OCI-LY1 (cell line): Measurements from ENCODE around the gene P2RX4.
"Not testable (repeated sequence)": the region's sequence is repeated elsewhere in the genome, so short reads cannot be mapped to it uniquely, and the experiment has no call there.

ENCODE experiments used
- H2AFZ ChIP-seq: fragments of 200-600 bp; sonication (generic), shearing (Covaris generic); 2 replicates; pipeline ENCODE4 v1.6.0; 2014; ENCODE audit warnings: antibody characterized with exemption, mild to moderate bottlenecking, low read length
- H3F3A ChIP-seq: fragments of 200-600 bp; sonication (generic), shearing (Covaris generic); 2 replicates; pipeline ENCODE4 v1.6.0; 2014; ENCODE audit warnings: mild to moderate bottlenecking, antibody characterized with exemption, low read length, moderate library complexity; ENCODE audit not compliant: insufficient read depth
- H3K27ac ChIP-seq: fragments of 200-600 bp; sonication (generic); 2 replicates; pipeline ENCODE4 v1.5.1; 2014; ENCODE audit warnings: low read length, mixed run types, mild to moderate bottlenecking, low read depth; ENCODE audit not compliant: poor library complexity, severe bottlenecking
- H3K27me3 ChIP-seq: fragments of 200-600 bp; sonication (generic); 2 replicates; pipeline ENCODE4 v1.6.0; 2014; ENCODE audit warnings: antibody characterized with exemption, mild to moderate bottlenecking, low read length, moderate library complexity; ENCODE audit not compliant: insufficient read depth
- H3K36me3 ChIP-seq: fragments of 200-600 bp; sonication (generic); 2 replicates; pipeline ENCODE4 v1.6.1; 2014; ENCODE audit warnings: mild to moderate bottlenecking, antibody characterized with exemption, low read length, moderate library complexity, mixed read lengths; ENCODE audit not compliant: insufficient read depth
- H3K4me1 ChIP-seq: fragments of 200-600 bp; sonication (generic); 2 replicates; pipeline ENCODE4 v1.5.1; 2014; ENCODE audit warnings: mild to moderate bottlenecking, low read length, moderate library complexity; ENCODE audit not compliant: insufficient read depth, severe bottlenecking
- H3K4me2 ChIP-seq: fragments of 200-600 bp; sonication (generic), shearing (Covaris generic); 2 replicates; pipeline ENCODE4 v1.6.1; 2014; ENCODE audit warnings: low read length
- H3K4me3 ChIP-seq: fragments of 200-600 bp; sonication (generic); 2 replicates; pipeline ENCODE4 v1.5.1; 2014; ENCODE audit warnings: low read length, low read depth, mild to moderate bottlenecking, mixed read lengths; ENCODE audit not compliant: poor library complexity, severe bottlenecking
- H3K79me2 ChIP-seq: fragments of 200-600 bp; shearing (Covaris generic); 2 replicates; pipeline ENCODE4 v1.6.1; 2016; ENCODE audit warnings: mixed run types, low read length, mixed read lengths; ENCODE audit not compliant: insufficient read depth
- H3K9ac ChIP-seq: fragments of 200-600 bp; sonication (generic), shearing (Covaris generic); 2 replicates; pipeline ENCODE4 v1.6.1; 2014; ENCODE audit warnings: mild to moderate bottlenecking, low read length, mixed read lengths
- H3K9me2 ChIP-seq: fragments of 200-600 bp; sonication (generic), shearing (Covaris generic); 2 replicates; pipeline ENCODE4 v1.6.1; 2014; ENCODE audit warnings: low read depth, mild to moderate bottlenecking, low read length, mixed read lengths
- H3K9me3 ChIP-seq: fragments of 200-600 bp; shearing (Covaris generic); 2 replicates; pipeline ENCODE4 v1.6.1; 2014; ENCODE audit warnings: low read length, mixed read lengths
- H4K20me1 ChIP-seq: fragments of 200-600 bp; sonication (generic), shearing (Covaris generic); 2 replicates; pipeline ENCODE4 v1.6.0; 2016; ENCODE audit warnings: mild to moderate bottlenecking, low read length; ENCODE audit not compliant: insufficient read depth
- CTCF ChIP-seq: fragments of 200-600 bp; sonication (generic), shearing (Covaris generic); IDR thresholded peaks from 2 replicates; pipeline ENCODE4 v1.5.1; 2017; ENCODE audit warnings: mild to moderate bottlenecking, antibody characterized with exemption, low read length, moderate library complexity, mixed read lengths
- EZH2 ChIP-seq: fragments of 200-600 bp; sonication (generic), shearing (Covaris generic); IDR thresholded peaks from 2 replicates; pipeline ENCODE4 v1.8.0; 2017; ENCODE audit warnings: borderline replicate concordance, mixed run types, mild to moderate bottlenecking, antibody characterized with exemption, low read length, moderate library complexity, mixed read lengths

P2RX4 gene

DNA sequence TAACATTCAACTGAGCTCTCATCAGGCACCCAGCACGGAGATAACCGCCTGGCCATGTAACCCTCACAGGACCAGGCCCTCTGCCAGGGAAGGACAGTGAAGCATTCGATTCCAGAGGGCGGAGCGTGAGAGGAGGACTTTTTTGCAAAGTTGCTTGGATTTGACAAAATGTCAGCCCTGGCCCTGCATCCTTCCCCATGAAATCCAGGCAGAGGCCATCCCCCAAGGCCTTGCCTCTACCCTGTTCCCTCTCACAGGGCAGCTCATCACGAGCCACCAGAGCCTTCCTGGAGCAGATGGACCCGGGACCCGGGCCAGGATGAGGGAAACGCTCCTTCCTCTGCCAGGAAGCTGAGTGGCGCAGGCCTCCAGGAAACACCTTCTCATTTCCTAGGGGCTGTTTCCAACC lies 69.6 kb downstream of the P2RX4 start:
- no peaks in the 10 kb centered on the region for H4K20me1 ChIP-seq
- TF ChIP-seq EZH2 = no peak
- no peak for TF ChIP-seq CTCF
- H3K4me3 ChIP-seq = no peak overlapping the region
- no peak overlapping the region for H3K9ac ChIP-seq
- peaks cover 10% of the 10 kb centered on the region; the same call in 1 of the 2 replicates for H3K36me3 ChIP-seq
- H3K9me3 ChIP-seq = no peaks in the 10 kb centered on the region
- no peak overlapping the region for H2AFZ ChIP-seq
- no peak overlapping the region for H3K4me2 ChIP-seq
- no peak overlapping the region for H3K27ac ChIP-seq
- H3K79me2 ChIP-seq = no peaks in the 10 kb centered on the region
- no peaks in the 10 kb centered on the region for H3K9me2 ChIP-seq
- no peaks in the 10 kb centered on the region for H3F3A ChIP-seq
- no peaks in the 10 kb centered on the region for H3K4me1 ChIP-seq
- no peaks in the 10 kb centered on the region for H3K27me3 ChIP-seq

- not testable (repeated sequence) for H3K27ac ChIP-seq, H3F3A ChIP-seq, H3K4me1 ChIP-seq, H3K4me3 ChIP-seq, H2AFZ ChIP-seq, H3K9ac ChIP-seq, H3K9me2 ChIP-seq, H3K27me3 ChIP-seq, H4K20me1 ChIP-seq, H3K4me2 ChIP-seq, H3K79me2 ChIP-seq, H3K9me3 ChIP-seq
- peaks cover 11% of the 10 kb centered on the region; the same call in 1 of the 2 replicates for H3K36me3 ChIP-seq
Measured at GRCh38 chr12:121280531-121280930, 70.6 kb downstream of the P2RX4 start.

GRCh38 chr12:121281116-121281515 lies 71.2 kb downstream of the P2RX4 start:
- not testable (repeated sequence) for H2AFZ ChIP-seq, H3K79me2 ChIP-seq, H4K20me1 ChIP-seq, H3K4me1 ChIP-seq, H3F3A ChIP-seq, H3K27ac ChIP-seq, H3K9me3 ChIP-seq, H3K9me2 ChIP-seq, H3K4me3 ChIP-seq, H3K27me3 ChIP-seq, H3K4me2 ChIP-seq, H3K9ac ChIP-seq
- H3K36me3 ChIP-seq = peaks cover 11% of the 10 kb centered on the region; the same call in 1 of the 2 replicates

DNA sequence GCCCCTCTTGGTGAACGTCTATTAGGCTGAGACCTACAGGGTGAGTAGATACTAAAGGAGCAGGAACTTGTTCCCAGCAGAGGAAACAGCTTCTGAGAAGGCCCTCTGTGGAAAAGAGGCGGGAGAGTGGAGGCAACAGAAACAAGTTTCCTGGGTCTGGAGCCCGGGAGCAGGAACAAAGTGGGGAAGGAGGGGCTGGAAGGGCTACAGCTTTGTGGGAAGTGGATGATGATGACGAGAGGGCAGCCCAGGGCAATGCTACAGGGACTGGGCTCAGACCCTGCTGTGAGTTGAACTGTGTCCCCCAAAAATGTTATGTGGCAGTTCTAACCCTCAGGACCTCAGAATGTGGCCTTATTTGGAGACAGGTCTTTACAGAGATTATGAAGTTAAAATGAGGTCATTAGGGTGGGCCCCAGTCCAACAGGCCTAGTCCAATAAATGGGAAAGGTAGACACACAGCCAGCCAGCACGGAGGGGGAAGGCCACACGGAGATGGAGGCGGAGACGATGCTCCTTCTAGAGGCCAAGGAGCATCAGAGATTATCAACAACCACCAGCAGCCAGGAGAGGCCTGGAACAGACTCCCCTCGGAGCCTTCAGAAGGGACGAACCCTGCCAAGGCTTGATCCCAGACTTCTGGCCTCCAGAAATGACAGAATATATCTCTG lies 72.3 kb downstream of the P2RX4 start:
- H3K4me2 ChIP-seq = no peak overlapping the region
- no peak overlapping the region for H3K9ac ChIP-seq
- no peak overlapping the region for H3K27ac ChIP-seq
- TF ChIP-seq EZH2 = no peak
- no peak for TF ChIP-seq CTCF
- no peaks in the 10 kb centered on the region for H3F3A ChIP-seq
- no peaks in the 10 kb centered on the region for H3K9me3 ChIP-seq
- no peaks in the 10 kb centered on the region for H3K79me2 ChIP-seq
- H2AFZ ChIP-seq = no peak overlapping the region
- no peaks in the 10 kb centered on the region for H3K27me3 ChIP-seq
- H3K4me1 ChIP-seq = no peaks in the 10 kb centered on the region
- no peak overlapping the region for H3K4me3 ChIP-seq
- no peaks in the 10 kb centered on the region for H4K20me1 ChIP-seq
- no peaks in the 10 kb centered on the region for H3K9me2 ChIP-seq
- H3K36me3 ChIP-seq = peaks cover 11% of the 10 kb centered on the region; the same call in 1 of the 2 replicates

GRCh38 chr12:121282910-121283309 lies 73.0 kb downstream of the P2RX4 start:
- H3K4me1 ChIP-seq, H3K9me3 ChIP-seq, H3K27ac ChIP-seq, H4K20me1 ChIP-seq, H3K4me2 ChIP-seq, H3K79me2 ChIP-seq, H2AFZ ChIP-seq, H3K27me3 ChIP-seq, H3K4me3 ChIP-seq, H3K9ac ChIP-seq, H3F3A ChIP-seq, H3K9me2 ChIP-seq: not testable (repeated sequence)
- peaks cover 11% of the 10 kb centered on the region; the same call in 1 of the 2 replicates for H3K36me3 ChIP-seq
